ENCODE data around the gene CFAP161.

- no peak for TF ChIP-seq POLR2A (IDR thresholded peaks at IDR 0.05)
- no peak for TF ChIP-seq CTCF (IDR thresholded peaks at IDR 0.05)
These were observed 36.2 kb upstream of the CFAP161 start for GRCh38 chr15:81097890-81098280.
